Stomach (tissue), 9 donors: ENCODE results near the gene MCUB. TPM values are rescaled to one million over a fixed set of nuclear protein-coding genes. Genes with fewer than 3 reads are reported as not detected.

Experiments used
- DNase-seq, 2 donors: peaks; one replicate each; pipeline versions ENCODE4 v3.0.0 to v3.0.0-alpha.2; 2013 to 2019
- H3K27ac ChIP-seq, 5 donors: fragments of 200-600 bp in 4 of 5; sonication (generic) in 4 of 5; one replicate each; pipeline ENCODE4 v1.5.1; 2013 to 2019; ENCODE audit warnings: mild to moderate bottlenecking in 1 of 5, moderate library complexity in 1 of 5
- H3K27me3 ChIP-seq, 3 donors: fragments of 200-600 bp; sonication (generic); one replicate each; pipeline ENCODE4 v1.5.1; 2017 to 2019; ENCODE audit warnings: mixed run types in 1 of 3
- H3K36me3 ChIP-seq, 4 donors: fragments of 200-600 bp; sonication (generic); 1 replicate in 3 of 4; 2 replicates in 1 of 4; pipeline ENCODE4 v1.5.1; 2016 to 2019
- H3K4me1 ChIP-seq, 4 donors: fragments of 200-600 bp; sonication (generic); one replicate each; pipeline ENCODE4 v1.5.1; 2016 to 2019
- H3K4me3 ChIP-seq, 4 donors: fragments of 200-600 bp; sonication (generic) in 3 of 4; one replicate each; pipeline ENCODE4 v1.5.1; 2016 to 2019; ENCODE audit warnings: mild to moderate bottlenecking in 1 of 4
- H3K9me3 ChIP-seq, 4 donors: fragments of 200-600 bp; sonication (generic); one replicate each; pipeline ENCODE4 v1.5.1; 2016 to 2019
- CTCF ChIP-seq, 7 experiments: fragments of 450-650 bp in 4 of 7; fragments of 200-600 bp in 3 of 7; sonication (generic) in 3 of 7; IDR thresholded peaks; one replicate each; pipeline ENCODE4 v1.5.1; 2016 to 2019; ENCODE audit warnings: antibody characterized with exemption in 7 of 7, control low read depth in 2 of 7, mild to moderate bottlenecking in 1 of 7
- EP300 ChIP-seq: sonication (generic); formaldehyde crosslinking; IDR thresholded peaks from one replicate; pipeline ENCODE4 v1.6.1; 2017; ENCODE audit warnings: antibody characterized with exemption
- POLR2A ChIP-seq, 4 donors: fragments of 450-650 bp; IDR thresholded peaks; one replicate each; pipeline ENCODE4 v1.6.1; 2016; ENCODE audit warnings: antibody characterized with exemption in 4 of 4, control low read depth in 2 of 4, mild to moderate bottlenecking in 1 of 4, moderate library complexity in 1 of 4
- POLR2AphosphoS5 ChIP-seq, 3 donors: sonication (generic); formaldehyde crosslinking; IDR thresholded peaks; one replicate each; pipeline ENCODE4 v1.6.1; 2016; ENCODE audit warnings: antibody characterized with exemption in 3 of 3
- WGBS, 5 donors: extraction: QIAGEN DNeasy Blood & Tissue Kit in 3 of 5; methylation state at CpG; one replicate each; pipeline versions ENCODE4 v1.1.5 to v1.1.7; 2013 to 2018; 5-methylcytosine and 5-hydroxymethylcytosine counted together
- intact Hi-C: fragments of 100-400 bp; cut with DNase I; formaldehyde crosslinking; loops from one replicate; pipeline ENCODE4 v1.15.1; 2023; ENCODE audit warnings: low total_unique reads
- polyA plus RNA-seq, 3 donors: library from polyadenylated mRNA; stranded (reverse); fragments of 200-250 nt; gene quantifications; one replicate each; pipeline ENCODE4 v1.2.3, GENCODE V29; 2013
- total RNA-seq, 5 donors: library from RNA; depleted of rRNA; stranded (reverse); fragments of >200 nt; gene quantifications; one replicate each; pipeline versions ENCODE4 v1.1.0 to v1.2.3, GENCODE V29; 2014 to 2016
- donor health status: healthy with polysubstance abuse.
- donor health status: Bipolar disorder and iron deficiency.
- donor health status: healthy.

Gene MCUB
- total and polyA plus RNA-seq, 8 donors = 0.89 to 37.4 (median 8.4) TPM

- intact Hi-C loops = no loop called here
- H3K9me3 ChIP-seq = peaks cover 0 to 11% (median 8%) of the 10 kb centered on the region in 4 donors
- H3K27ac ChIP-seq = no peak overlapping the region
- H3K4me1 ChIP-seq = no peaks in the 10 kb centered on the region
- peaks cover 0 to 6% (median 0%) of the 10 kb centered on the region in 4 donors for H3K36me3 ChIP-seq
- 94 to 100% (median 95%) methylated on average over 3 of the region's 3 CpGs for WGBS, 5 donors
- no peaks in the 10 kb centered on the region for H3K27me3 ChIP-seq
- no peak for TF ChIP-seq CTCF (IDR thresholded peaks at IDR 0.05)
- no peak for TF ChIP-seq POLR2A (IDR thresholded peaks at IDR 0.05)
- TF ChIP-seq EP300 = no peak
- TF ChIP-seq POLR2AphosphoS5 (IDR thresholded peaks at IDR 0.05) = no peak
- H3K4me3 ChIP-seq = no peak overlapping the region
- DNase-seq = no peak
Measured at GRCh38 chr4:109600431-109600830, 40.4 kb downstream of the MCUB start.

GRCh38 chr4:109601336-109601735, 41.3 kb downstream of the MCUB start:
- no peaks in the 10 kb centered on the region for H3K4me1 ChIP-seq

GRCh38 chr4:109607976-109608375, 47.9 kb downstream of the MCUB start:
- peaks cover 0 to 20% (median 10%) of the 10 kb centered on the region in 4 donors for H3K9me3 ChIP-seq
- H3K4me3 ChIP-seq = no peak overlapping the region
- H3K27ac ChIP-seq = no peak overlapping the region
- H3K27me3 ChIP-seq = no peaks in the 10 kb centered on the region
- H3K36me3 ChIP-seq = peaks cover 0 to 6% (median 0%) of the 10 kb centered on the region in 4 donors
- no peak for DNase-seq
- no peak for TF ChIP-seq POLR2A (IDR thresholded peaks at IDR 0.05)
- H3K4me1 ChIP-seq = no peaks in the 10 kb centered on the region
- intact Hi-C loops = no loop called here

More at GRCh38 chr4:109601336-109601735, 41.3 kb downstream of the MCUB start:
- intact Hi-C loops = no loop called here
- no peaks in the 10 kb centered on the region for H3K27me3 ChIP-seq
- peaks cover 0 to 11% (median 8%) of the 10 kb centered on the region in 4 donors for H3K9me3 ChIP-seq
- WGBS, 5 donors = 83 to 94% (median 91%) methylated on average over 2 of the region's 2 CpGs
- no peak for DNase-seq
- TF ChIP-seq POLR2A (IDR thresholded peaks at IDR 0.05) (no peak), EP300 (no peak), CTCF (IDR thresholded peaks at IDR 0.05) (no peak), POLR2AphosphoS5 (IDR thresholded peaks at IDR 0.05) (no peak)
- H3K4me3 ChIP-seq = no peak overlapping the region
- H3K27ac ChIP-seq = no peak overlapping the region
- H3K36me3 ChIP-seq = peaks cover 0 to 6% (median 0%) of the 10 kb centered on the region in 4 donors

- WGBS, 5 donors = 78 to 97% (median 90%) methylated on average over 1 of the region's 1 CpG
- no peaks in the 10 kb centered on the region for H3K4me1 ChIP-seq
- H3K4me3 ChIP-seq = no peak overlapping the region
- no peaks in the 10 kb centered on the region for H3K36me3 ChIP-seq
- TF ChIP-seq CTCF (IDR thresholded peaks at IDR 0.05) (no peak), POLR2A (IDR thresholded peaks at IDR 0.05) (no peak), EP300 (no peak), POLR2AphosphoS5 (IDR thresholded peaks at IDR 0.05) (no peak)
- no peak for DNase-seq
- peaks cover 0 to 12% (median 4%) of the 10 kb centered on the region in 4 donors for H3K9me3 ChIP-seq
- no peaks in the 10 kb centered on the region for H3K27me3 ChIP-seq
- no peak overlapping the region for H3K27ac ChIP-seq
- intact Hi-C loops = no loop called here
Measured at GRCh38 chr4:109608879-109609278, 48.8 kb downstream of the MCUB start.

- no peaks in the 10 kb centered on the region for H3K4me1 ChIP-seq
Measured at GRCh38 chr4:109609431-109609830, 49.4 kb downstream of the MCUB start.

More at GRCh38 chr4:109609431-109609830, 49.4 kb downstream of the MCUB start:
- DNase-seq = no peak
- Histone ChIP-seq H3K4me3 (no peak overlapping the region), H3K27me3 (no peaks in the 10 kb centered on the region), H3K9me3 (peaks cover 0 to 12% (median 4%) of the 10 kb centered on the region in 4 donors), H3K27ac (no peak overlapping the region), H3K36me3 (no peaks in the 10 kb centered on the region)
- intact Hi-C loops = no loop called here
- TF ChIP-seq CTCF (IDR thresholded peaks at IDR 0.05) = no peak
- TF ChIP-seq POLR2A (IDR thresholded peaks at IDR 0.05) = no peak
- TF ChIP-seq EP300 = no peak
- no peak for TF ChIP-seq POLR2AphosphoS5 (IDR thresholded peaks at IDR 0.05)
- WGBS, 5 donors = 50 to 78% (median 72%) methylated on average over 2 of the region's 2 CpGs
